Cortex of kidney (tissue), 1 donor: Measurements from ENCODE around the gene AKT2.
"Not testable (repeated sequence)": the region's sequence is repeated elsewhere in the genome, so short reads cannot be mapped to it uniquely, and the experiment has no call there.

Experiments used
- DNase-seq: peaks from one replicate; lab custom pipeline; 2025; lab: John Stamatoyannopoulos, UW

The AKT2 gene

DNA sequence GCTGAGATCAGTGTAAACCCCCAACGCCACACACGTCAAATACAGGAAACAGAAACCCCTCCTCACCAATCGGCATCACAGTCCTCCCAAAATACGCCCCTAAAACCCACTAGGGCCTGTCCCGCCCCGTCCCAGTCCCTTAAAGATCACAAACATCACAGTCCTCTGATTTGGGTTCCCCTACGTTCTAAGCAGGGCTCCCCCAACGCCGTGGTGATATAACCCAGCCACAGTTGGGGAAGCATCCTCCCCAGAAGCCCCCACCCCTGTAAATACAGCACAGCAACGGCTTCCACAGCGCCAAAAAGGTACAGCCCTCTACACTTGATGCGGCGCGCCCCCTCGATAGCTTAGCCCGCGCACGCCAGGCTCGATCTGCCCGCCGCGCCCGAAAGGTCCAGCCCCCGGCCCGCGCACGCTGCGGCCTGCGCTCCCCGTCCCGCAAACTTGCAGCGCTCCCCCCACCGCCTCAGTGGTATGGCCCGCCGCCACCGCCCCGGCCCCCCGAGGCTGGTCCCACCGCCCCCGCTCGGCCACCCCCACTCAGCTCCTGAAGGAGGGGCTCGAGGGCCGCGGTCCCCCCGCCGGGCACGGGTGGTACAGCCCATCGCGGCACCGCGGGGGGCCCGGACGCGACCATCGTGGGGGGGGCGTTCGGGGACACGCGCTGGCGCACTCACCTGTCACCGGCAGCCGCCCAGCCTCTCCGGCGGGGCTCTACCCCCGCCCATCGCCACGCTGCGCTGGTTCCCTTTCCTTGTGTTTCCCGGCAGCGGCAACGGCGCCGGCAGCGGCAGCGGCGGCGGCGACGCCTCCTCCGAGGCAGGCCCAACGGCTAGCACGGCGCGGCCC lies at the start of gene AKT2:
Gene AKT2 (minus strand): TSS at position 845 of the 852 bp plus-strand sequence. CDS start 20,078 bp downstream, outside the sequence.
- DNase-seq = no peak

DNA sequence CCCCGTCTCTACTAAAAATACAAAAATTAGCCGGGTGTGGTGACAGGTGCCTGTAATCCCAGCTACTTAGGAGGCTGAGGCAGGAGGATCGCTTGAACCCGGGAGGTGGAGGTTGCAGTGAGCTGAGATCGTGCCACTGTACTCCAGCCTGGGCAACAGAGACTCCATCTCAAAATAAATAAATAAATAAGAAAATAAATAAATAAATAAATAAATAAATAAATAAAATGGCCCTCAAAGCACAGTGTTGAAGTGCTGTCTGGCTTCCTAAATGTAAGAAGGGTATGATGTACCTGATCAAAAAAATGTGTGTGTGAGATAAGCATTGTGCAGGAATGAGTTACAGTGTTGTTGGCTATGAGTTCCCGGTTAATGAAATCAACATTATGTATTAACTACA lies 47.9 kb upstream of the AKT2 start:
- DNase-seq = not testable (repeated sequence)

DNA sequence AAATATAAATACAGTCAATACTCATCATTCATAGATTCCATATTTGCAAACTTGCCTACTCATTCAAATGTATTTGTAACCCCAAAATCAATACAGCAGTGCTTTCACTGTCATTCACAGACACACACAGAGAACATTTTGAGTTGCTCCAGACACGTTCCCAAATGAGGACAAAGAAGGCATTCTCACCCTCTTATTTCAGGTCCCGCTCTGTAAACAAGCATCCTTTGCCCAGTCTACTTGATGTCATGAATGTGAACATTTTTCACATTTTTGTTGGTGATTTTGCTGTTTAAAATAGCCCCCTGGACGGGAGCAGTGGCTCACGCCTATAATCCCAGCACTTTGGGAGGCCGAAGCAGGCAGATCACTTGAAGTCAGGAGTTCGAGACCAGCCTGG lies 47.5 kb upstream of the AKT2 start:
- DNase-seq = no peak

DNA sequence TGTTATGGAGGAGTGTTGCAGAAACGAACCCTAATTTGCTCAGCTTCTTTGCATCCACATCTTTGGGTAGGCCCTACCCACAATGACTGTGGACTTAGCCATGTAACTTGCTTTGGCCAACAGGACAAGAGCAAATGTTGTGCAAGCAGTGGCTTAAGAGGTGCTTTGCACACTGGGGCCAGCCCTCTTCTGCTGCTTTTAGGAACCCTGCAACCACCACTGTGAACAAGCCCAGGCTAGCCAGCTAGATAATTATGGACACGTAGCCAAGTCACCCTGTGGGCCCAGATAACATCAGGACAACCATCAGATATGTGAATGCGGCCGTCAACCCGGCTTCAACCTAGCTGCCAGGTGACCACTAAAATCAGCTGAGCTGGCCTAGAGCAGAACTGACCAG lies 45.9 kb upstream of the AKT2 start:
- no peak for DNase-seq

DNA sequence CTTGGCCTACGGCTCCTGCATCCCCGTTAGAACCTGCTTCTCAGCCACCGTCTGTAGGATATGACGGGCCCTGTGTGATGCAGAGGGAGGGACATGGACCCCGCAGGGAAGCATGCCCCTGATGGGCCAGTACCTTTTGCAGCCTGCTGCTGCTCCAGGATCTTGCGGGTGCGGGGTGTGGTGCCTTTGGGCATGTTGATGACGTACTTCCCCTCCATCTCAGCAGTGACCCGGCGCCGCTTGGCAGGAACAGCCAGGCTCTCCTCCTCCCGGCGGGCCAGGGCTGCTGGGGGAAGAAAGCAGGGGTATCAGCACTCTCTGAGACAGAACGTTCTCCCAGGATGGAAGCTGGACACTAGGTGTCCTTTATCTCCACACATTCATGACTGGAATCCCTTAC lies 41.1 kb upstream of the AKT2 start:
- DNase-seq = no peak

DNA sequence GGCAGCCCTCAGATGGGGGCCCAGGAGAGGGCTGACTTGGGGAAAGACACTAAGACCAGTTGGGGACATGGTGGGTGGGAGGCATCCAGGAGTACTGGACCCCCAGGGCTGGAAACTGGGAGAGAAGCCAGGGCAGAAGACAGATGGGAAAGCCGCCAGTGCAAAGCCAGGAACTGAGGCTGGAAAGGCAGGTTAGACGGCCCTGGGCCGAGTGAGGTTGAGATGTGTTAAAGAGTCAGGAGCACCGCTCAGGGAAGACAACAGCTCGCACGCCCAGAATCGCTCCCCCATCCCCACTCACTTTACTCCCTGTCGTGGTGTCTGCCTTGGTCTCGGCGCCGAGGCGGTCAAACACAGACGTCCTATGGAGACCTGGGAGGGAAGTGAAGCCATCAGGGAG lies 38.6 kb upstream of the AKT2 start:
- DNase-seq = no peak

DNA sequence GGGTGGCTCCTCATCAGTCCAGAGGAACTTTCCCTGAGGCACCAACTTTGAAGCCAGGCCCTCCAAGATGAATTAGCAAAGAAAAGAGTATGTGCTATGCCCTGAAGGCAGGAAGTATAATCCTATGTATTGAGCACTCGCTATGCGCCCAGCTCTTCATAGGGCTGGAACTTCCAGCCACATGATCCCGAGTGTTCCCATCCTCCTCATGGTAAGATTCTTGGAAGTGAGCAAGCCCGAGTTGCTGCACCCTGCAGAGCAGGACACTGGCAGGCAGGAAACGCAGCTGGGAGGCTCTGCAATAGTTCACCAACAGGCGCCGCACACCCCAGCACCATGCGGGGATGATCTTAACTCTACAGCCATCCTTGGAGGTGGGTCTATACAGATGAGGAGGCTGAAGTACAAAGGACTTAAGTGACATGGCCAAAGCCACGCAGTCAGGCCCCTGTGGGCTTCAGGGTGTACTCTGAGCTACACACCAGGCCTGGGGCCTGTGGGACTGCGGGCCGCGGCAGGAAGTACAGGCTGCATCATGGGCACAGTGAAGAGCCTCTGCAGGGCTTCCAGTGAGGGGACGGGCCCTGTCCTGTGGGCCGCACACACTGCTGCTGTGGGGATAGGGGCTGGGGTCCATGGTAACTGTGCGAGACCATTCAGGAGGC lies 37.9 kb upstream of the AKT2 start:
- DNase-seq = no peak

DNA sequence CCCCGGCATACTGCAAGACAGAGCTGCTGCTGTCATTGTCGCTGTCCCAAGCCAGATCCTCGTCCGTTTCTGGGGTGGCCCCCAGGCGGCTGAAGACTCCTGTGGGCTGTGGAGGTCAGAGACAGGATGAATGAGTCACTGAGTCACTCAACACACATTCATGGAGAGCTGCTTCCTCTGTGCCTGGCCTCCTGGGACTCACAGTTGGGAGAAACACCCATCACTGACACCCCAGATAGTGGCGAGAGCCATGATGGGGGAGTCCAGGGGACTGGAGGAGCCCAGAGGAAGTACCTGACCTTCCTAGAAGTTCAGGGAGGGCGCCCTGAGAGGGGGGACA lies 37.1 kb upstream of the AKT2 start:
- no peak for DNase-seq

DNA sequence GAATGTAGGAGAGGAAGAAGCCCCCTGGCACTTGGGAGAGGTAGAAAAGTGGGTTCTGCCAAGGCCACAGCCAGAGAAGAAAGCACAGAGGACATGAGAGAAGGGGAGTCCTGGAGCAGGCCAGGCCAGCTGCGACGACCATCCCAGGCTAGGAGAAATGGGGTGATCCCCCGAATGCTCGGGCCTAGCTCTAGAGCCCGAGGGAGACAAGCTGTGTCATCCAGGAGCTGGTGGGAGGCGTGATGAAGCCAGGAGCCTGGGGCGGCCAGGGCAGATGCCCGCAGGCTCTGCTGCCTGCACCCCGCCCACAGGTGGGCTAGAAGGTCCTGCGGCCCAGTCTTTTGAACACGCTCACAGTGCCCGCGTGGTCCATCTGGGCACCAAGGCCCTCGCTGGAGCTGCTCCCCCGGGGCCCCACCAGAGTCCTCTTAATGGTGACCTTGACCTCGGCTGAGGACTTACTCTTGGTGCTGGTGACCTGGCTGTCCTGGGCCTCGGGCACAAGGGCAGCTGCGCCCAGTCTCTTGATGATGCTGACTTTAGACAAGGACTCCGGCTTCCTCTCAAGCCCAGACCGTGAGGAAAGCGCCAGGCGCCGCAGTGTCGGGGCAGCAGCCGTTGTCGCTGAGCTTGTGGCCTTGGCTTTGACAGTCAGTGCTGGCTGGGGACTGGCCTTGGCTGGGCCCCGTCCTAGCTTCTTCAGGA lies 36.6 kb upstream of the AKT2 start:
- no peak for DNase-seq

DNA sequence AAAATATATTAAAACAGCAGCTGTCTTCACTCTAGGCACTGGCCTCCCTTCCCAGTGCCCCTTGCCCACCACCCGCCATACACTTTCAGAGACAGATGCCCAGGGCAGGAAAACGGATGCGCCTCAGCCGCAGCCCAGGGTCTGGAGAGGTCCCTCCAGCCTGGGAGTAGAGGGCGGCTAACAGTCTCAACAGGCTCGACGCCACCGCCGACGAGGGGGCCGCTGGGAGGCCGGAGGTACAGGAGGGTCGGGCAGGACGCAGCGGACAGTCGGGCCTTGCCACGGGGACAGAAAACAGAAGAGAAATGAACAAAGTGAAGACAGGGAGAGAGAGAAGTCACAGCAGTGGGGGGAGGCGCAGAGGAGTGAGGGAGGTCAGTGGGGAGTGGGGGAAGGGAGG lies 35.9 kb upstream of the AKT2 start:
- no peak for DNase-seq

DNA sequence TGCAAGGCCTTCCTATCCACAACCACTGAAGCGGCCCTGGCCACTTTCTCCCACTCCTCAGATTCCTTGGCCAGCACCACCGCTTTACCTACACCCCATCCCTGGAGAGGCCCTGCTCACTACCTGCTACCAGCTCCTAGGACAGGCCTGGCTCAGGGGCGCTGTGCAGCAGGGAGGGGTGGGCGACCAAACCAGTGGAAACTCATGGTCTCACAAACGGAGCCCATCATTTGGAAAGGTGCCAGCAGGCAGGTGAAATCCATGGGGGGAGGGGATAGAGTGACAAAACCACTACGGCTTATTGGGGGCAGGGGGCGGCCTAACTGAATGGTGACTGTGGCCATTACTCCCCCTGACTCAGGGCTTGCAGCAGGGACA lies 35.4 kb upstream of the AKT2 start:
- no peak for DNase-seq

DNA sequence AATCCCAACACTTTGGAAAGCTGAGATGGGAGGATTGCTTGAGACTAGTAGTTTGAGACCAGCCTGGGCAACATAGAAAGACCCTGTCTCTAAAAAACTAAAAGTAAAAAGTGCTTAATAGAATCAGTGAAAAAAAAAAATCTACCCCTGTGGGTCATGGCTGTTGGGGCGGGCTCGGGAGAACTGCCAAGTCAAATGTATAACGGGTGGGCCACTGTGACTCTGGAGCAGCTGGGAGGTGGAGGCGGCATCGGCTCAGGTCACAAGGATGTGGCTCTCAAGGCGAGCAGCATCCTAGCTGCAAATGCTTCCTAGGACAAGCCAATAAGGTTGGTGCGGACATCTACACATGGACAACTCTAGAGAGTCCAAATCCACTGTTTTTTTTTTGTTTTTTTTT lies 32.2 kb upstream of the AKT2 start:
- no peak for DNase-seq

DNA sequence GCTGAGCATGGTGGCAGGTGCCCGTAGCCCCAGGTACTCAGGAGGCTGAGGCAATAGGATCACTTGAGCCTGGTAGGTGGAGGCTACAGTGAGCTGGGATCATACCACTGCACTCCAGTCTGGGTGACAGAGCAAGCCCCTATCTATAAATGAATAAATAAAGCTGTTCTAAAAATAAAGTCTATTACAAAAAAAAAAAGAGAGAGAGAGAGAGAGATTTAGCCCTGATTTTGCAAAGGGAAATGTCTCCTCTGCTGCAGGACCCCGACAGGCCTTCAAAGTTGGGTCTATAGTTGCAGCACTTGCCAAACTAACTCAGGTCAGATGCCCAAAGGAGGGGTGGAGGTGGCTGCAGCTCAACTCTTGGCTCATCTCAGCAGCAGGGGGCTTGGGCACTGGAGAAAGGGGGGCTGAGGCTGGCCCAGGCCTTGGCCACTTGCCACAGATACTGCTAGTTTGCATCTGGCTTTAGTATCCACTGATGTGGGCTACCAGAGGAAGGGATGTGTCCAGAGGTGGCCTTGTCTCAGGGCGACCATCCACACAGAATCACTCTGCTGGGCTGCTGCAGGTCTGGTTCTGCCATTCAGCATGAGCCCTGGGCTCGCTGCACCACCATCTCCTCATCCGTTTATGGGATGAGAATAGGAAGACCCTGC lies 30.8 kb upstream of the AKT2 start:
- DNase-seq = no peak

DNA sequence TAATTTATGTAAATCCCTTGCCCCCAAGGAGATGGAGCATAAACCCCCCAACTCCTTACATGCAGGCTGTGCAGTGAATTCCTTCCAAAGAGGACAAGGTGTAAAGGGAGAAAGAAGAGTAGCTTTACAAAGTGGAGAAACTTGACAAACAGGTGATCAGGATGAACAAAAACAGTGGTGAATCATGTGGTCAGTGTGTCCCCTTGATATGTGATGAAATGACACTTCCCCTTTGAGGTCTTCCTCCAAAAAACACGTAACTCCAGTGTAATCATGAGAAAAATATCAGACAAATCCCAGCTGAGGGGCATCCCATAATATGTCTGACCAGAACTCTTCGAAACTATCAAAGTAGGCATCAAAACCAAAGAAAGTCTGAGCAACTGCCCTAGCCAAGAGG lies 29.5 kb upstream of the AKT2 start:
- no peak for DNase-seq

DNA sequence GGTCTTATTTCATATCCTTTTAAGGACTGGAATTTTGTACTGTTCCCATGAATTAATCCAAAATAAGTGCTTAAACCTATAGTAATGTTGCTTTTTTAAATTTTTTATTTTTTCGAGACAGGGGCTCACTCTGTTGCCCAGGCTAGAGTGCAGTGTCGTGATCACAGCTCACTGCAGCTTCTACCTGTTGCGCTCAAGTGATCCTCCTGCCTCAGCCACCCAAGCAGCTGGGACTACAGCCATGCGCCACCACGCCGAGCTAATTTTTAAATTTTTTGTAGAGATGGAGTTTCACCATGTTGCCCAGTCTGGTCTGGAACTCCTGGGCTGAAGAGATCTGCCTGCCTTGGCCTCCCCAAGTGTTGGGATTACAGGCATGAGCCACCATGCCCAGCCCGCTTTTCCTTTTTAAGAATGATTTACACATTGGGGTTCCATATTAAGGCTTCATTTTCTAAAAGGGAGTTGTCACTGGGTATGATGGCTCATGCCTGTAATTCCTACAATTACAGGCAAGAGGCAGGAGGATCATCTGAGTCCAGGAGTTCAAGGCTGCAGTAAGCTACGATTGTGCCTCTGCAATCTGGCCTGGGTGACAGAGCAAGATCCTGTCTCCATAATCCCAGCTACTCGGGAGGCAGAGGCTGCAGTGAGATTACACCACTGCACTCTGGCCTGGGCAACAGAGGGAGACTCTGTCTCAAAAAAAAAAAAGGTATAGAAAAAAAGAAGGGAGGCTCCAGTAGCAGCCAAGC lies 28.3 kb upstream of the AKT2 start:
- DNase-seq = no peak

DNA sequence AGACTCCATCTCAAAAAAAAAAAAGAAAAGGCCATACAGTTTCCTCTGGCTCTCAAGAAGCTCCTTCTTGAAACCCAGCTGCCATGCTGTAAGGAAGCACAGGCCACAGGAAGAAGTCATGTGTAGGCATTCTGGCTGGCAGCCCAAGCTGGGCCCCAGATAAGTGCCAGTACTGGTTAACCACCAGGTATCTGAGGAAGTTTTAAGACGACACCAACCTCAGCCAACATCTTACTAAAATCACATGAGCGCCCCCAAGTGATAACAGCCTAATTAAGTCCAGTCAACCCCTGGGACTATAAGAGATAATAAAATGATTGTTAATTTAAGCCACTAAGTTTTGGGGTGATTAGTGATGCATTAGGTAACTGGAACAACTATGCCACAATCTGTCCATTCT lies 27.4 kb upstream of the AKT2 start:
- no peak for DNase-seq

DNA sequence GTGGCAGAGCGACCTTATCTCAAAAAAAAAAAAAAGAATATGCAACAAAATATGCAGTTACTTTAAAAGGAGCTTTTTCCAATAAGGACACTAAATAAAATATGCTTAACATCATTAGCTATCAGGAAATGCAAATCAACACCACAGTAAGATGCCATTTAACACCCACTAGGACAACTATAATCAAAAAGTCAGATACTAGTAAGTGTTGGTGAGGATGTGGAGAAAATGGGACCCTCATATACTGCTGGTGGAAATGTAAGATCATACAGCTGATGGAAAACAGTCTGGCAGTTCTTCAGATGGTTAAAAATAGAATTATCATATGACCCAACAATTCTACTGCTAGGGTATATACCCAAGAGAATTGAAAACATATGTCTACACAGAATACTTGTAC lies 24.5 kb upstream of the AKT2 start:
- no peak for DNase-seq

DNA sequence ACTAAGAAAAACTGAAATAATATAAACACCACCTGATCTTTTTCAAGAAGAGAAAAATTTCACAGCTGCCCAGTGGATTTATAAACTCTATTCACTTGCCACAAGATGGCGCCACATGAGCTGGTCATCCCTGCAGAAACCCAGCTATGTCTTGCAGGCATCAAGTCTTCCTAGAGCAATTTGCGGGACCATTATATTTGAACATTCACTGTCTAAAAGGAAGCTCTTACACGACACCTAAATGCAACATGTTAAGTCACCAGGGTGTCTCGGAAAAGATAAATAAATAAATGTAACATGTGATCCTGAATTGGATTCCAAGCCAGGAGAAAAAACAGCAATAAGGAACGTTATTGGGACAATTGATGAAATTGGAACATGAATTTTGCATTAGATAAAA lies 20.3 kb upstream of the AKT2 start:
- no peak for DNase-seq

DNA sequence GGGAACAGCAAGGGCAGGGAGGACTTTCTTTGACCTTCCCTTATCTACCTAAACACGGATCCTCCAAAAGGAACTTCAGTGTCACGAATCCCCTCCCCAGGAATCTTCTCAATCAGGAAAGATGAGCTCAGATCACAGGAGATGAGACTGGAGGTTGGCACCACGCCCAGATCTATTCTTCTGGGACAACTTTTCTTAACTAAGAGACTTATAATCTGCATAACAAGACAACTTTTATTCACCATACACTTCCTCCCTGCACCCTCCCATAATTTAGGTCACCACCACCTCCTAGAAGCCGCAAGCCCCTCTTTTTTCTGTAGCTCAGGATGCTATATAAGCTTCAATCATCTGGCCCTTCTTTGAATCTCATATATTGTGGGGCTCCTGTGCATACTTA lies 19.2 kb upstream of the AKT2 start:
- DNase-seq = no peak

DNA sequence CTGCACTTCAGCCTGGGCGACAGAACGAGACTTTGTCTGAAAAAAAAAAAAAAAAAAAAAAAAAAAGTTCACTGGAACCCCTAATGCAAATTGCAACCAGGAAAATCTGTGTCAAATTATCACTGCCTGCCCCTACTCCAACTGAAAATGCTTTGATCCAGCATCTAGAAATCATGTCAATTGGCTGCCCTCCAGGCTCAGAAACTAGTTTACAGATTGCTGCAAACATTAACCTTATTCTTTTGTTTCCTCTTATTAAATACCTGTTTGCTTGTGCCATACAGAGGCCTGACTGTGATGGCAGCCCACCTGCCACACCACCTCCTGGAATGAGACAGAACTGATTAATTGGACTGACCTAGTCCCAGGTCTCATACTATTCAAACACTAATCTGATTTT lies 18.6 kb upstream of the AKT2 start:
- DNase-seq = no peak

DNA sequence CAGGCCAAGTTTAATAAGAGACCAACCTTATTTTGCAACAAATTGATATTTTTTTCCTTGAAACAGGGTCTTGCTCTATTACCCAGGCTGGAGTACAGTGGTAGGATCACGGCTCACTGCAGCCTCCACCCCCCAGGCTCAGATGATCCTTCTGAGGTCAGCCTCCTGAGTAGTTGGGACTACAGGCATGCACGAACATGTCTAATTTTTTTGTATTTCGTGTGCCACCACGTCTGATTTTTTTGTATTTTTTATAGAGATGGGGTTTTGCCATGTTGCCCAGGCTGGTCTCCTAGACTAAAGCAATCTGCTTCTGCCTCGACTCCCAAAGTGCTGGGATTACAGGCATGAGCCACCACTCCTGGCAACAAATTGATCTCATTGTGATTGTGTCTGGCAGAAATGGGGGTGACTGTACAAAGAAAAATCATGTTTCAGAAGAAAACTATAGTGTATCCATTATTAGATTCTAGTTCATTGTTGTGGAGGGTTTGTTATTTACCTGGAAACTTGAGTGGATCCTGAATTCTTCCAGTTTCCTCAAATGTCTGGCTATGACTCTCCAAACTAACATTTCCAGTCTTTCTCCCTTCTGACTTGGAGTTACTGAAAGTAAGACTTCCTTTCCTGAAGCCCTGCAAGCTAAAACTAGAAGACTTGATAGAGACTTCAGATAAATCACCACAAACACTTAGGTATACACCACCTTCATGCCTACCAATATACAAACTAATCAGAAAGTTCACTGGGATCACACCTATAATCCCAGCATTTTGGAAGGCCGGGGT lies 17.3 kb upstream of the AKT2 start:
- DNase-seq = no peak
